Measurements from ENCODE around the gene PTPRR. TPM values are rescaled to one million over a fixed set of nuclear protein-coding genes. Genes with fewer than 3 reads are reported as not detected.

The PTPRR gene
- total RNA-seq (1 to 10 TPM in 2 of 7 donors, under 1 TPM in 4, not detected in 1; 0.15 to 1.5 (median 0.28) TPM), polyA plus RNA-seq (under 1 TPM; 0.28 to 0.52 TPM)
- long read RNA-seq, donor 1: 0 reads
- long read RNA-seq, donor 2: 0 reads
- long read RNA-seq, donor 3: 0 reads

DNA sequence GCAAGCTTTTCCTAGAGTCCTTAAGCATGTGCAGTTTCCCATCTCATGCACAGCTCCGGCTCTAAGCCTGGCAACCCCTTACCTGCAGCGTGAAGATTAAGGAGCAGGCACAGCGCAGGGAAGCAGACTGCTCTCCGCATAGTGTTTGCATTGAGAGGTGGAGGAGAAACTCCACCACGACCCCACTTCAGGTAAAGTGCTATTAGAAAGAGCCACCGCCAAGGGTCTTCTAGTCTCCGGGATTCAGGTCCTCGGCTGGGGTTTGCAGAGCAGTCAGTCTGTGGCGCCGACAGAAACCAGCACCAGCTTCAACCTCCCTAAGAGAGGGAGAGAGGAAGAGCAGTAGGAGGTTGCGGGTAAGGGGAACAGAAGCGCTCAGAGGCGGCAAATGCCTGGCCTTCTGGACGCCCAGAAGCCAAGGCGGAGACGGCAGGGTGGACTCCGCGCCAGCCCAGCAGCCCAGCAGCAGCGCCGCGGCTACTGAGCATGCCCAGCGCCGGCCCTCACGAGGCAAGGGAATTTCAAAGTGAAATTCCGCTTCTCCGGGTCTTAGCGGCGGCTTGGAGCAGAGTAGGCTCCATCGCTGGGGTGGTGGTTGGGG lies at the start of gene PTPRR:
TSS of gene PTPRR (minus strand) at position 488 of the 601 bp plus-strand sequence. CDS start at position 140, 348 bp downstream.
- H3K36me3 ChIP-seq: no peaks in the 10 kb centered on the region
- H3K4me3 ChIP-seq: no peak within 1 kb of the TSS
- DNase-seq: peak in 2 of 5 donors; percentile 5 to 29
- intact Hi-C loops (cut with DNase I): no loop called here
- no peak within 1 kb of the TSS for H3K27ac ChIP-seq
- H3K27me3 ChIP-seq: no peaks in the 10 kb centered on the region
- H3K4me1 ChIP-seq (ENCODE audit: insufficient read depth): peaks cover 2% of the 10 kb centered on the region
- TF ChIP-seq POLR2A (IDR thresholded peaks at IDR 0.05): no peak
- TF ChIP-seq, protein P1, sequence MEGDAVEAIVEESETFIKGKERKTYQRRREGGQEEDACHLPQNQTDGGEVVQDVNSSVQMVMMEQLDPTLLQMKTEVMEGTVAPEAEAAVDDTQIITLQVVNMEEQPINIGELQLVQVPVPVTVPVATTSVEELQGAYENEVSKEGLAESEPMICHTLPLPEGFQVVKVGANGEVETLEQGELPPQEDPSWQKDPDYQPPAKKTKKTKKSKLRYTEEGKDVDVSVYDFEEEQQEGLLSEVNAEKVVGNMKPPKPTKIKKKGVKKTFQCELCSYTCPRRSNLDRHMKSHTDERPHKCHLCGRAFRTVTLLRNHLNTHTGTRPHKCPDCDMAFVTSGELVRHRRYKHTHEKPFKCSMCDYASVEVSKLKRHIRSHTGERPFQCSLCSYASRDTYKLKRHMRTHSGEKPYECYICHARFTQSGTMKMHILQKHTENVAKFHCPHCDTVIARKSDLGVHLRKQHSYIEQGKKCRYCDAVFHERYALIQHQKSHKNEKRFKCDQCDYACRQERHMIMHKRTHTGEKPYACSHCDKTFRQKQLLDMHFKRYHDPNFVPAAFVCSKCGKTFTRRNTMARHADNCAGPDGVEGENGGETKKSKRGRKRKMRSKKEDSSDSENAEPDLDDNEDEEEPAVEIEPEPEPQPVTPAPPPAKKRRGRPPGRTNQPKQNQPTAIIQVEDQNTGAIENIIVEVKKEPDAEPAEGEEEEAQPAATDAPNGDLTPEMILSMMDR (IDR thresholded peaks at IDR 0.05): no peak
- no peak for TF ChIP-seq EP300 (IDR thresholded peaks at IDR 0.05)
- 2 to 3% (median 3%) methylated on average over 29 of the region's 29 CpGs for WGBS, 3 donors
- H3K9me3 ChIP-seq: no peaks in the 10 kb centered on the region

DNA sequence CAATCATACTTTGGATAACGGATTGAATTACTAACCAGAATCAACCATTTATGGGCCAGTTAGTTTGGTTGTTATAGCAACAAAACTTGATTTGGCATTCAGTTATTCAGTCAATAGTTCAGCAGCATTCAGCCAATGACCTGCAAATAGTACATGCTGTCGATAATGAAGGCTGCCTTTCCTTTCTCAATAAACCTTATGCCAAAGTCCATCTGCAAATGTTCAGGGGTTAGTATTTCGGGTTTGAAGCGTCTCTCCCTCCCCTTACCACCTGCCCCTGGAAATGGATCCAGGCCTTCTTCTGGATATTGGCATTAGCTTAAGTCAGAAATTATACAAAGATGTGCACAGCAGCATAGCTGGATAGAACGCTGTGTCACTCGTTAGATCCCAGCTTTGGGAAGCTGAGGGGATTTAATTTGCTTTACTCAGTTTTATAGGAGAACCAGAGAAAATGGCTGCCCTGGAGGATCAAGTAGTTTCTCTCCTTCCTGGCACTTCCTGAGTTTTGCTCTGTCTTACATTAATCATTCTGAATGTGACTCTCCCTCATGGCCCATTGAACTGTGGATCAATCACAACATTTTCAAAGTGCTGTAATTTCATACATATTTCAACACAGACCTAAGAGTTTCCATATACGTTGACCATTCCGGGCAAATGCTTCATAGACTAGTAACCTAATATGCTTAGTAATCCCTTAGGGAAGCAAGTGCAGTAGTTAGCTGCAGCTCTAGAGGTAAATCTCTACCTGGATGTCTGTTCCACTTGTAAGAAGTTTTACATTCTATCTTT lies 46.7 kb upstream of the PTPRR start:
- Histone ChIP-seq H3K4me1 (ENCODE audit: insufficient read depth) (no peaks in the 10 kb centered on the region), H3K27ac (no peak overlapping the region), H3K4me3 (no peak overlapping the region), H3K27me3 (no peaks in the 10 kb centered on the region), H3K36me3 (no peaks in the 10 kb centered on the region), H3K9me3 (no peaks in the 10 kb centered on the region)
- WGBS, 3 donors: 94 to 95% (median 95%) methylated on average over 8 of the region's 8 CpGs
- TF ChIP-seq POLR2A (IDR thresholded peaks at IDR 0.05) (no peak), EP300 (IDR thresholded peaks at IDR 0.05) (no peak)
- TF ChIP-seq, protein P1 (IDR thresholded peaks at IDR 0.05): no peak
- DNase-seq: no peak
- intact Hi-C loops (cut with DNase I): no loop called here

GRCh38 chr12:70966046-70966445 lies 45.5 kb upstream of the PTPRR start:
- TF ChIP-seq POLR2A (IDR thresholded peaks at IDR 0.05) (no peak), EP300 (IDR thresholded peaks at IDR 0.05) (no peak)
- TF ChIP-seq, protein P1 (IDR thresholded peaks at IDR 0.05): no peak
- Histone ChIP-seq H3K9me3 (no peaks in the 10 kb centered on the region), H3K27ac (no peak overlapping the region), H3K27me3 (no peaks in the 10 kb centered on the region), H3K4me1 (ENCODE audit: insufficient read depth) (no peaks in the 10 kb centered on the region), H3K4me3 (no peak overlapping the region), H3K36me3 (no peaks in the 10 kb centered on the region)
- intact Hi-C loops (cut with DNase I): no loop called here
- 83 to 88% (median 83%) methylated on average over 2 of the region's 2 CpGs for WGBS, 3 donors
- no peak for DNase-seq

- Histone ChIP-seq H3K27me3 (no peaks in the 10 kb centered on the region), H3K36me3 (no peaks in the 10 kb centered on the region), H3K4me3 (no peak overlapping the region), H3K27ac (no peak overlapping the region), H3K9me3 (no peaks in the 10 kb centered on the region), H3K4me1 (ENCODE audit: insufficient read depth) (no peaks in the 10 kb centered on the region)
- DNase-seq: no peak
- intact Hi-C loops (cut with DNase I): no loop called here
- 87 to 93% (median 89%) methylated on average over 4 of the region's 4 CpGs for WGBS, 3 donors
- TF ChIP-seq, protein P1 (IDR thresholded peaks at IDR 0.05): no peak
- TF ChIP-seq POLR2A (IDR thresholded peaks at IDR 0.05) (no peak), EP300 (IDR thresholded peaks at IDR 0.05) (no peak)
Observed at GRCh38 chr12:70964867-70965510, 44.5 kb upstream of the PTPRR start.

Data from ovary (tissue), 10 donors.